ENCODE measurements around the gene MUC4. TPM values are rescaled to one million over a fixed set of nuclear protein-coding genes. Genes with fewer than 3 reads are reported as not detected.
A peak's percentile ranks its signal among the peaks of the same experiment; 100 is the strongest.
"Not testable (repeated sequence)": the region's sequence is repeated elsewhere in the genome, so short reads cannot be mapped to it uniquely, and the experiment has no call there.

MUC4 gene
- total and polyA plus RNA-seq, 3 experiments from 2014 or later: 0.24 to 0.35 TPM; not detected in 1

GRCh38 chr3:195825857-195826804 is 14.4 kb upstream of the MUC4 start:
- no peak overlapping the region for H3K27ac Mint-ChIP-seq
- H3K4me1 Mint-ChIP-seq: no peaks in the 10 kb centered on the region
- H3K27me3 ChIP-seq (ENCODE audit: insufficient read depth, low read length, poor library complexity, severe bottlenecking): no peaks in the 10 kb centered on the region
- no peaks in the 10 kb centered on the region for H3K9me3 Mint-ChIP-seq
- H3K36me3 ChIP-seq (ENCODE audit: insufficient read depth, low read length): no peaks in the 10 kb centered on the region
- H3K36me3 Mint-ChIP-seq: no peaks in the 10 kb centered on the region
- H3K9me3 ChIP-seq (ENCODE audit: low read length): no peaks in the 10 kb centered on the region
- peaks cover 2 to 29% of the 10 kb centered on the region in 2 donors for H3K27me3 Mint-ChIP-seq
- ChIA-PET CTCF (no interaction called here), POLR2A (no interaction called here)
- H3K4me3 Mint-ChIP-seq: no peak overlapping the region
- H3K4me3 ChIP-seq (ENCODE audit: low read length): no peak overlapping the region
- no peak overlapping the region for H3K27ac ChIP-seq (ENCODE audit: low read depth, low read length)
- H3K4me1 ChIP-seq (ENCODE audit: insufficient read depth, low read length): no peaks in the 10 kb centered on the region
- no peak for DNase-seq

DNA sequence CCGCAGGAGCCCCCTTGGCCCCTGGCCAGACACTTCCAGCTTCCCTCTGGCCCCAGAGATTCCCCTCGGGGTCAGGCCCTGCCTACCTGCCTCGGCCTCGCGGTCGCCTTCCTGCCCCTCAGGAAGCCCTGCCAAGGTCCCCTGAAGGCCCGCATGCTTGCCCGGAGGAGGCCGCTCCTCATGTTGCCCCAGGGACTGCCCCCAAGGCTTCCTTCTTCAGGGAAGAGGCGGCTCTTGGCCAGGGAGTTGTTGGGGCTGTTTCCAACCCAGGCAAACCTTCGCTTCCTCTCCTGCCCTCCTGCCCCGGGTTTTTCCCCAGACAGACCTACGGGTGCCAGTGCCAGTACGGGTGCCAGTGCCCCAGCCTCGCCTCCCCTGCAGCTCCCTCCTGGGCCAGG is 13.5 kb upstream of the MUC4 start:
- Histone ChIP-seq H3K4me1 (ENCODE audit: insufficient read depth, low read length) (no peaks in the 10 kb centered on the region), H3K36me3 (ENCODE audit: insufficient read depth, low read length) (no peaks in the 10 kb centered on the region), H3K4me3 (ENCODE audit: low read length) (no peak overlapping the region), H3K27me3 (ENCODE audit: insufficient read depth, low read length, poor library complexity, severe bottlenecking) (no peaks in the 10 kb centered on the region), H3K9me3 (ENCODE audit: low read length) (no peaks in the 10 kb centered on the region), H3K27ac (ENCODE audit: low read depth, low read length) (no peak overlapping the region)
- POLR2A ChIA-PET: no interaction called here
- peaks cover 2 to 26% of the 10 kb centered on the region in 2 donors for H3K27me3 Mint-ChIP-seq
- H3K4me3 Mint-ChIP-seq: no peak overlapping the region
- H3K9me3 Mint-ChIP-seq: no peaks in the 10 kb centered on the region
- H3K36me3 Mint-ChIP-seq: no peaks in the 10 kb centered on the region
- CTCF ChIA-PET: interaction anchor here (1.3 kb wide), 1 partner anchor 25 kb away, joined by 3 read pairs; no protein-coding TSS in a partner anchor
- H3K27ac Mint-ChIP-seq: no peak overlapping the region
- peak in 1 of 5 donors; percentile 26 for DNase-seq
- no peaks in the 10 kb centered on the region for H3K4me1 Mint-ChIP-seq

- H3K9me3 ChIP-seq (ENCODE audit: low read length); H3K36me3 Mint-ChIP-seq; H3K27ac Mint-ChIP-seq; H3K4me1 Mint-ChIP-seq; H3K4me3 Mint-ChIP-seq; H3K4me1 ChIP-seq (ENCODE audit: insufficient read depth, low read length); H3K4me3 ChIP-seq (ENCODE audit: low read length); H3K36me3 ChIP-seq (ENCODE audit: insufficient read depth, low read length); H3K27me3 ChIP-seq (ENCODE audit: insufficient read depth, low read length, poor library complexity, severe bottlenecking); H3K27ac ChIP-seq (ENCODE audit: low read depth, low read length); POLR2A ChIA-PET; H3K9me3 Mint-ChIP-seq: not testable (repeated sequence)
- peaks cover 2 to 25% of the 10 kb centered on the region in 2 donors for H3K27me3 Mint-ChIP-seq
- CTCF ChIA-PET: interaction anchor here (1.3 kb wide), 1 partner anchor 26 kb away, joined by 3 read pairs; no protein-coding TSS in a partner anchor
- peak in 1 of 5 donors; percentile 1 for DNase-seq
These were observed 12.9 kb upstream of the MUC4 start for GRCh38 chr3:195824425-195825190.

DNA sequence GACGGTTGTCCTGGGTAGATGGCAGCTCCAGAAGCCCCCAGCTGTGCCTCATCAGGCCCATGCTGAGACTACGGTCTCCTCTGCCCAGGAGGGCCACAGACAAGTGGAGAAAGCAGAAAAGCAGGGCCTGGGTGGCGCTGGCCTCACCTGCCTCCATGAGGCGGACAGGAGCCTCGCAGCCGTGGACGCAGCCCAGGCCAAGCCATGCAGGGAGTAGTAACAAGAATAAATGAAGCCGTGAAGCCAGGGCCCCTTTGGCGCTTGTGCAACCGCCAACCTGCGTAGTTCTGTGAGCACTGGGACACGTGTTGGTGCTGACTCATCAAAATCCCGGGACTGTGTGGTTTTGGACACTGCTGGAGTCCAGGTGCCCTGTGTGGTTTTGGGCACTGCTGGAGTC is 12.3 kb upstream of the MUC4 start:
- H3K4me3 ChIP-seq (ENCODE audit: low read length): no peak overlapping the region
- H3K36me3 ChIP-seq (ENCODE audit: insufficient read depth, low read length): no peaks in the 10 kb centered on the region
- Mint-ChIP-seq H3K27ac (no peak overlapping the region), H3K4me3 (no peak overlapping the region), H3K36me3 (no peaks in the 10 kb centered on the region), H3K4me1 (no peaks in the 10 kb centered on the region), H3K9me3 (no peaks in the 10 kb centered on the region), H3K27me3 (peaks cover 2 to 25% of the 10 kb centered on the region in 2 donors)
- CTCF ChIA-PET: no interaction called here
- POLR2A ChIA-PET: no interaction called here
- H3K27me3 ChIP-seq (ENCODE audit: insufficient read depth, low read length, poor library complexity, severe bottlenecking): no peaks in the 10 kb centered on the region
- no peak for DNase-seq
- H3K27ac ChIP-seq (ENCODE audit: low read depth, low read length): no peak overlapping the region
- H3K4me1 ChIP-seq (ENCODE audit: insufficient read depth, low read length): no peaks in the 10 kb centered on the region
- H3K9me3 ChIP-seq (ENCODE audit: low read length): no peaks in the 10 kb centered on the region

DNA sequence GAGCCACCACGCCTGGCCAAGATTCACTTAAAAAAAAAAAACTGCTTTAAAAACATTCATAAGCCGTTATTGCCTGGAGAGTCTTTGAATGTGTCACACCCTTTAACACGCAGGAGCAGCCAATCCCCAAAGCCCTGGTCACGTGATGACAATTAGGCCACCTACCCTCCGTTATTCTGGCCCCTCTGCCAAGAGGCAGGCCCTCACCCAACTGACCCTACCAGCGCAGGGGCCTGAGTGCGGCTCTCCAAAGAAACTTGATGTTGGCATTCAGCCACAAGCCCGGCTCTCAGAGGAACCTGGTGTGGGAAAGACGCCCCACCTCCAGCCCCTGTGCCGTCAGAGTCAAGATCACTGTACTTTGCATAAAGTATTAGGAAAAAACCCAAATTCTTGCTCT is 11.6 kb upstream of the MUC4 start:
- Histone ChIP-seq H3K4me1 (ENCODE audit: insufficient read depth, low read length) (no peaks in the 10 kb centered on the region), H3K27ac (ENCODE audit: low read depth, low read length) (no peak overlapping the region), H3K4me3 (ENCODE audit: low read length) (no peak overlapping the region), H3K27me3 (ENCODE audit: insufficient read depth, low read length, poor library complexity, severe bottlenecking) (no peaks in the 10 kb centered on the region), H3K36me3 (ENCODE audit: insufficient read depth, low read length) (no peaks in the 10 kb centered on the region), H3K9me3 (ENCODE audit: low read length) (no peaks in the 10 kb centered on the region)
- no peaks in the 10 kb centered on the region for H3K36me3 Mint-ChIP-seq
- DNase-seq: no peak
- H3K27ac Mint-ChIP-seq: no peak overlapping the region
- CTCF ChIA-PET: no interaction called here
- POLR2A ChIA-PET: no interaction called here
- H3K27me3 Mint-ChIP-seq: peaks cover 2 to 25% of the 10 kb centered on the region in 2 donors
- no peaks in the 10 kb centered on the region for H3K4me1 Mint-ChIP-seq
- H3K9me3 Mint-ChIP-seq: no peaks in the 10 kb centered on the region
- no peak overlapping the region for H3K4me3 Mint-ChIP-seq

DNA sequence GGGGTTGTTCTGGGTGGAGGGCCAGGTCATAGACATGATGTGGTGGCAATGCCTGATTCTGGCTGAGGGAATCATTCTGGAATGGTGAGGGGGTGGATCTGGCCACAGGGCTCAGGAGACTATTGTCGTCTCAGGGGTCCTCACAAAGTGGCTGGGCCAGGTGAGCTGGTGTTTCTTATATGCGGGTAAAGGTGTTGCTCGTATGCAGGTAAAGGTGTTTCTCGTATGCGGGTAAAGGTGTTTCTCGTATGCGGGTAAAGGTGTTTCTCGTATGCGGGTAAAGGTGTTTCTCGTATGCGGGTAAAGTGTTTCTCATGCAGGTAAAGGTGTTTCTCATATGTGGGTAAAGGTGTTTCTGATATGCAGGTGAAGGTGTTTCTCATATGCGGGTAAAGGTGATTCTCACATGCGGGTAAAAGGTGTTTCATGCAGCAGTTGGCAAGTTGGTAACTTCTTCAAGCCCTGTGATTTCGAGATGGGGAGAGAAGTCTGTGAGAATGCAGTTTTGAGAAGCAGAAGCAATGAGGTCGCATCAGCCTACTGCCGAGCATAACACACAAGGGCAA is 10.5 kb upstream of the MUC4 start:
- Mint-ChIP-seq H3K4me3 (no peak overlapping the region), H3K4me1 (no peaks in the 10 kb centered on the region), H3K9me3 (no peaks in the 10 kb centered on the region), H3K27ac (no peak overlapping the region), H3K36me3 (no peaks in the 10 kb centered on the region), H3K27me3 (peaks cover 2 to 22% of the 10 kb centered on the region in 2 donors)
- ChIA-PET CTCF (no interaction called here), POLR2A (no interaction called here)
- H3K9me3 ChIP-seq (ENCODE audit: low read length): no peaks in the 10 kb centered on the region
- no peaks in the 10 kb centered on the region for H3K36me3 ChIP-seq (ENCODE audit: insufficient read depth, low read length)
- H3K27ac ChIP-seq (ENCODE audit: low read depth, low read length): no peak overlapping the region
- DNase-seq: no peak
- no peaks in the 10 kb centered on the region for H3K4me1 ChIP-seq (ENCODE audit: insufficient read depth, low read length)
- H3K4me3 ChIP-seq (ENCODE audit: low read length): no peak overlapping the region
- no peaks in the 10 kb centered on the region for H3K27me3 ChIP-seq (ENCODE audit: insufficient read depth, low read length, poor library complexity, severe bottlenecking)

DNA sequence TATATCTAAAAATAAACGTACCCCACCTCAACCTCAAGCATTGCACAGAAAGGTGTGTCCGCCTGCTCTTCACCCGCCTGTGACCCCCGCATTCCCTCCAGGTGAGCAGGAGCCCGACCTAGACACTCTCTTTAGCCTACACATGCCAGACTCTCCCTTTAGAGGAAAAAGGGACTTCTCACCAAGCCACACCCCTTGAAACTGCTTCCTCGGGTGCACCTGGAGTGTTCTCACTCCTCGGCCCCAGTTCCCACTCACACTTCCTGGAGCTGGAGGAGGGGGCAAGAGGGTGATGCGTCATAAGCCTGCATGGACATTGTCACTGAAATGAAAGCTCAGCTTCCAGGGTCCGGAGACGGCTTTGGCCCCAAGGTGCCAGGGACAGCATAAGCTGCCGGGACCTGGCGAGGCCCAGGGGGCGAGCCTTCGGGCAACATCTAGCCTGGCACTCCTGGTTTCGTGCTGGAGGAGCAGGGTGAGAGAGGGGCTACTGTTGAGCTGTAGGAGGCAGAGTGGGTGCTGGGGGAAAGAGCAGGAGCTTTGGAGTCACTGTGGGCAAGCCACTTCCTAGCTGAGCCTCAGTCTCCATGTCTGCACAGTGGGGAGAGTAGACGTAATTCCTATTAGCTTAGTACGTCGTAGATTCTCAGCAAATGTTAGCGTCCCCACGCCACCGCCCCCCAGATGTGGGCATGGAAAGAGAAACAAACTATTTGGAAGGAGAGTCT is 9.8 kb upstream of the MUC4 start:
- no peaks in the 10 kb centered on the region for H3K36me3 Mint-ChIP-seq
- no peak overlapping the region for H3K27ac ChIP-seq (ENCODE audit: low read depth, low read length)
- peak overlapping the region in 1 of 8 donors; percentile 29 for H3K27ac Mint-ChIP-seq
- H3K36me3 ChIP-seq (ENCODE audit: insufficient read depth, low read length): no peaks in the 10 kb centered on the region
- CTCF ChIA-PET: no interaction called here
- no peaks in the 10 kb centered on the region for H3K4me1 ChIP-seq (ENCODE audit: insufficient read depth, low read length)
- H3K27me3 ChIP-seq (ENCODE audit: insufficient read depth, low read length, poor library complexity, severe bottlenecking): no peaks in the 10 kb centered on the region
- no peak for DNase-seq
- no peaks in the 10 kb centered on the region for H3K9me3 Mint-ChIP-seq
- H3K27me3 Mint-ChIP-seq: peaks cover 2 to 22% of the 10 kb centered on the region in 2 donors
- no peak overlapping the region for H3K4me3 ChIP-seq (ENCODE audit: low read length)
- POLR2A ChIA-PET: no interaction called here
- no peaks in the 10 kb centered on the region for H3K9me3 ChIP-seq (ENCODE audit: low read length)
- no peak overlapping the region for H3K4me3 Mint-ChIP-seq
- H3K4me1 Mint-ChIP-seq: no peaks in the 10 kb centered on the region
